ENCODE measurements around the gene NRGN. TPM values are rescaled to one million over a fixed set of nuclear protein-coding genes. Genes with fewer than 3 reads are reported as not detected.

Gene NRGN
- total RNA-seq, 1 experiment from 2014 or later, result 2.9 TPM

GRCh38 chr11:124793466-124794278 lies 53.9 kb downstream of the NRGN start:
- peak; percentile 82 for ATAC-seq
- peak overlapping the region; percentile 22; the same call in 1 of the 2 replicates for H3K27ac Mint-ChIP-seq
- peak; percentile 51 for TF ChIP-seq CTCF (IDR thresholded peaks at IDR 0.05)
- TF ChIP-seq ZNF263 (CRISPR knock-in tag; IDR thresholded peaks at IDR 0.05; ENCODE audit: low read depth), result no peak
- H3K4me1 Mint-ChIP-seq, result peaks cover 76% of the 10 kb centered on the region
- CTCF ChIA-PET, result interaction anchor here (0.5 to 3.7 kb wide), 48 partner anchors 8 to 392 kb away, joined by 3 to 50 read pairs (median 4); partner anchors contain the start of genes ESAM, NRGN, ROBO3 and SIAE
- peak; percentile 25 for DNase-seq (ENCODE audit: low spot score)
- peak overlapping the region; percentile 50 for H3K4me3 Mint-ChIP-seq
- POLR2A ChIA-PET, result interaction anchor here (0.6 kb wide), 1 partner anchor 43 kb away, joined by 7 read pairs; no protein-coding TSS in a partner anchor
- no peaks in the 10 kb centered on the region for H3K36me3 Mint-ChIP-seq
- H3K27me3 Mint-ChIP-seq (ENCODE audit: low read depth), result no peaks in the 10 kb centered on the region
- no peaks in the 10 kb centered on the region for H3K9me3 Mint-ChIP-seq

- Mint-ChIP-seq H3K27me3 (ENCODE audit: low read depth) (no peaks in the 10 kb centered on the region), H3K27ac (no peak overlapping the region), H3K9me3 (no peaks in the 10 kb centered on the region), H3K4me3 (no peak overlapping the region), H3K36me3 (no peaks in the 10 kb centered on the region), H3K4me1 (peaks cover 65% of the 10 kb centered on the region)
- ChIA-PET POLR2A (no interaction called here), CTCF (interaction anchor here (1.5 to 5.9 kb wide), 3 partner anchors 33 to 42 kb away, joined by 7 to 32 read pairs (median 10); no protein-coding TSS in a partner anchor)
- TF ChIP-seq MAX (CRISPR knock-in tag; IDR thresholded peaks at IDR 0.05) (no peak), IRF1 (CRISPR knock-in tag; IDR thresholded peaks at IDR 0.05) (no peak)
- DNase-seq (ENCODE audit: low spot score) (no peak), ATAC-seq (no peak)
These were observed 56.6 kb downstream of the NRGN start for GRCh38 chr11:124796312-124796711.

Other genes starting within 250 kb of the NRGN start
- gene OR8B12, start 196.3 kb upstream of the NRGN start, total RNA-seq (2021), result not detected in 3 replicates
- gene OR8A1, start 169.9 kb upstream of the NRGN start, total RNA-seq (2021), result not detected in 3 replicates
- not detected in 3 replicates for gene PANX3, start 128.5 kb upstream of the NRGN start, total RNA-seq (2021)
- 25.4 to 30.3 TPM (median 30.0 TPM) in 3 replicates for gene TBRG1, start 117.1 kb upstream of the NRGN start, total RNA-seq (2021)
- gene SIAE, start 66.2 kb upstream of the NRGN start, total RNA-seq (2021), result 4.4 to 4.9 TPM (median 4.8 TPM) in 3 replicates
- 3.5 to 3.8 TPM (median 3.5 TPM) in 3 replicates for gene SPA17, start 66.0 kb upstream of the NRGN start, total RNA-seq (2021)
- 0.46 to 0.79 TPM (median 0.71 TPM) in 3 replicates for gene VSIG2, start 12.3 kb downstream of the NRGN start, total RNA-seq (2021)
- 0.44 to 0.64 TPM (median 0.48 TPM) in 3 replicates for gene ESAM, start 22.3 kb downstream of the NRGN start, total RNA-seq (2021)
- gene MSANTD2, start 60.5 kb downstream of the NRGN start, total RNA-seq (2021), result 16.5 to 17.5 TPM (median 16.8 TPM) in 3 replicates
- gene ROBO3, start 125.5 kb downstream of the NRGN start, total RNA-seq (2021), result 21.3 to 27.5 TPM (median 25.3 TPM) in 3 replicates
- gene ROBO4, start 157.9 kb downstream of the NRGN start, total RNA-seq (2021), result 0.07 to 0.13 TPM (median 0.09 TPM) in 3 replicates
- gene HEPN1, start 179.3 kb downstream of the NRGN start, total RNA-seq (2021), result not detected in 3 replicates
- gene HEPACAM, start 196.1 kb downstream of the NRGN start, total RNA-seq (2021), result not detected in 3 replicates
- gene CCDC15, start 214.3 kb downstream of the NRGN start, total RNA-seq (2021), result 2.1 to 2.6 TPM (median 2.4 TPM) in 3 replicates